Prostate gland (tissue), 2 donors: ENCODE data around the gene HIVEP3. TPM values are rescaled to one million over a fixed set of nuclear protein-coding genes. Genes with fewer than 3 reads are reported as not detected.

Source experiments
- DNase-seq: peaks from one replicate; pipeline ENCODE4 v3.0.0-alpha.2; 2019; ENCODE audit warnings: low spot score
- H3K27ac ChIP-seq, 2 donors: fragments of 200-600 bp; sonication (generic); 2 replicates each; pipeline ENCODE4 v1.5.1; 2017 to 2019
- H3K27me3 ChIP-seq: fragments of 200-600 bp; sonication (generic); replicated peaks from 2 replicates; pipeline ENCODE4 v1.5.1; 2019; ENCODE audit not compliant: insufficient read depth
- H3K36me3 ChIP-seq, 2 donors: fragments of 200-600 bp; sonication (generic); 1 replicate in 1 of 2; 2 replicates in 1 of 2; pipeline versions ENCODE4 v1.5.1 to v1.8.1; 2017 to 2019
- H3K4me1 ChIP-seq: fragments of 200-600 bp; sonication (generic); replicated peaks from 2 replicates; pipeline ENCODE4 v1.5.1; 2019
- H3K4me3 ChIP-seq, 2 donors: fragments of 200-600 bp; sonication (generic); 2 replicates each; pipeline ENCODE4 v1.5.1; 2017 to 2019
- H3K9me3 ChIP-seq: fragments of 200-600 bp; sonication (generic); 2 replicates; pipeline ENCODE4 v1.5.1; 2017
- POLR2A ChIP-seq: fragments of 450-650 bp; IDR thresholded peaks from one replicate; pipeline ENCODE4 v1.6.1; 2016; ENCODE audit warnings: antibody characterized with exemption, mild to moderate bottlenecking
- POLR2AphosphoS5 ChIP-seq: sonication (generic); formaldehyde crosslinking; IDR thresholded peaks from one replicate; pipeline ENCODE4 v1.6.1; 2017; ENCODE audit warnings: antibody characterized with exemption
- WGBS: methylation state at CpG from one replicate; pipeline ENCODE4 v1.1.5; 2018; 5-methylcytosine and 5-hydroxymethylcytosine counted together
- intact Hi-C: fragments of 100-400 bp; cut with DNase I; formaldehyde crosslinking; loops from one replicate; pipeline ENCODE4 v1.14.2; 2022
- total RNA-seq, 2 donors: library from RNA; depleted of rRNA; stranded (reverse); fragments of >200 nt; gene quantifications; one replicate each; pipeline ENCODE4 v1.1.0, GENCODE V29; 2016
- TF ChIP-seq, protein P1 (sequence below), 4 experiments: fragments of 200-600 bp in 2 of 4; fragments of 450-650 bp in 2 of 4; sonication (generic) in 2 of 4; IDR thresholded peaks; 1 replicate in 3 of 4; 2 replicates in 1 of 4; pipeline ENCODE4 v1.5.1; 2016 to 2019; ENCODE audit warnings: antibody characterized with exemption in 4 of 4, mild to moderate bottlenecking in 2 of 4, moderate library complexity in 2 of 4

The HIVEP3 gene
- total RNA-seq, 2 donors from 2014 or later = 9.3 to 11.2 TPM

GRCh38 chr1:41641941-41642527 is 276.7 kb downstream of the HIVEP3 start:
- no peaks in the 10 kb centered on the region for H3K4me1 ChIP-seq
- no peaks in the 10 kb centered on the region for H3K36me3 ChIP-seq
- 89% methylated on average over 7 of the region's 7 CpGs for WGBS
- no peaks in the 10 kb centered on the region for H3K27me3 ChIP-seq
- intact Hi-C loops = no loop called here
- no peak overlapping the region for H3K4me3 ChIP-seq
- H3K27ac ChIP-seq = no peak overlapping the region
- H3K9me3 ChIP-seq = no peaks in the 10 kb centered on the region
- no peak for TF ChIP-seq POLR2A
- no peak for TF ChIP-seq POLR2AphosphoS5
- TF ChIP-seq, protein P1, sequence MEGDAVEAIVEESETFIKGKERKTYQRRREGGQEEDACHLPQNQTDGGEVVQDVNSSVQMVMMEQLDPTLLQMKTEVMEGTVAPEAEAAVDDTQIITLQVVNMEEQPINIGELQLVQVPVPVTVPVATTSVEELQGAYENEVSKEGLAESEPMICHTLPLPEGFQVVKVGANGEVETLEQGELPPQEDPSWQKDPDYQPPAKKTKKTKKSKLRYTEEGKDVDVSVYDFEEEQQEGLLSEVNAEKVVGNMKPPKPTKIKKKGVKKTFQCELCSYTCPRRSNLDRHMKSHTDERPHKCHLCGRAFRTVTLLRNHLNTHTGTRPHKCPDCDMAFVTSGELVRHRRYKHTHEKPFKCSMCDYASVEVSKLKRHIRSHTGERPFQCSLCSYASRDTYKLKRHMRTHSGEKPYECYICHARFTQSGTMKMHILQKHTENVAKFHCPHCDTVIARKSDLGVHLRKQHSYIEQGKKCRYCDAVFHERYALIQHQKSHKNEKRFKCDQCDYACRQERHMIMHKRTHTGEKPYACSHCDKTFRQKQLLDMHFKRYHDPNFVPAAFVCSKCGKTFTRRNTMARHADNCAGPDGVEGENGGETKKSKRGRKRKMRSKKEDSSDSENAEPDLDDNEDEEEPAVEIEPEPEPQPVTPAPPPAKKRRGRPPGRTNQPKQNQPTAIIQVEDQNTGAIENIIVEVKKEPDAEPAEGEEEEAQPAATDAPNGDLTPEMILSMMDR (IDR thresholded peaks at IDR 0.05) = no peak
- no peak for DNase-seq

GRCh38 chr1:41641475-41641814 is 277.3 kb downstream of the HIVEP3 start:
- DNase-seq = no peak
- 96% methylated on average over 3 of the region's 3 CpGs for WGBS
- Histone ChIP-seq H3K4me3 (no peak overlapping the region), H3K9me3 (no peaks in the 10 kb centered on the region), H3K27ac (no peak overlapping the region), H3K36me3 (no peaks in the 10 kb centered on the region), H3K27me3 (no peaks in the 10 kb centered on the region), H3K4me1 (no peaks in the 10 kb centered on the region)
- intact Hi-C loops = no loop called here
- TF ChIP-seq, protein P1 (IDR thresholded peaks at IDR 0.05) = no peak
- no peak for TF ChIP-seq POLR2AphosphoS5
- TF ChIP-seq POLR2A = no peak

DNA sequence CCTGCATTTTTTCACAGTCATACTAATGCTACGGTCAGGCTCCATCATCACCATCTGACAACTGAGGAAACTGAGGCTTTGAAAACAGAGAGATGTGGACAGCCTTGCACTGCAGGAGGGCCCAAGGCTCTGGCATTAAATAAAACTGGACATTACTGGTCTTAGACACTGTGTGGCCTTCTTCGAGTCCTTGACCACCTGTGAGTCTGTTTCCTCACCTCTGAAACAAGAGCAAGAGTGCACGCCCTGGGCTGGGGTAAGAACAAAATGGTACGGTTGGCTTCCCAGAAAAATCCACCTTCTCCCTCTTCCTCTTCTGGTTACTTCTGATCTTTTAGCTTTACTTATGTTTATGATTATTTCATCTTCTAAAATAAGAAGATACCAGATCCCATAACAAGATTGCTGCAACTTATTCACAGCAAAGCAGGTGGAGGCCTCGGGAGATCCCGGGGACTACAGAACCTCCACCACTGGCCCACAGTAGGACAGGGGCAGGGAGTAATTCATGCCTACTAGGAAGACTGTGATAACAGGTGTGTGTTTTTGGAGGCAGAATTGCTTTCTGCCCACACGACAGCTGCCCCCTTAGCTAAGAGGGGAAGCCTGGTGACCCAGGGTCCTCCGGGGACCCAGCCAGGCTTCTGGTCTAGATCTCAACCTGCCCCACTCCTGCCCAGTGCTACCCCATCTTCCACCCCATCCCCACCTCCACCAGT is 277.8 kb downstream of the HIVEP3 start:
- no peak for DNase-seq
- no peaks in the 10 kb centered on the region for H3K4me1 ChIP-seq
- H3K27ac ChIP-seq = no peak overlapping the region
- H3K36me3 ChIP-seq = no peaks in the 10 kb centered on the region
- no peaks in the 10 kb centered on the region for H3K27me3 ChIP-seq
- no peak overlapping the region for H3K4me3 ChIP-seq
- WGBS = 98% methylated on average over 8 of the region's 8 CpGs
- no peaks in the 10 kb centered on the region for H3K9me3 ChIP-seq
- TF ChIP-seq POLR2AphosphoS5 (no peak), POLR2A (no peak)
- TF ChIP-seq, protein P1 (IDR thresholded peaks at IDR 0.05) = no peak
- intact Hi-C loops = no loop called here

- no peak for TF ChIP-seq POLR2A
- TF ChIP-seq POLR2AphosphoS5 = no peak
- TF ChIP-seq, protein P1 (IDR thresholded peaks at IDR 0.05) = no peak
- Histone ChIP-seq H3K27me3 (no peaks in the 10 kb centered on the region), H3K27ac (no peak overlapping the region), H3K4me1 (no peaks in the 10 kb centered on the region), H3K9me3 (no peaks in the 10 kb centered on the region), H3K36me3 (no peaks in the 10 kb centered on the region), H3K4me3 (no peak overlapping the region)
- no peak for DNase-seq
- WGBS = 69% methylated on average over 12 of the region's 12 CpGs
- intact Hi-C loops = no loop called here
These were observed 278.5 kb downstream of the HIVEP3 start for GRCh38 chr1:41640141-41640751.
